Glomerular visceral epithelial cell (primary cell): ENCODE results near the gene P2RY8.
"Not testable (repeated sequence)": the region's sequence is repeated elsewhere in the genome, so short reads cannot be mapped to it uniquely, and the experiment has no call there.

Experiments used
- DNase-seq: peaks from one replicate; pipeline ENCODE4 v3.0.0-alpha.2; 2016; ENCODE audit errors: extremely low spot score

P2RY8 gene, protein sequence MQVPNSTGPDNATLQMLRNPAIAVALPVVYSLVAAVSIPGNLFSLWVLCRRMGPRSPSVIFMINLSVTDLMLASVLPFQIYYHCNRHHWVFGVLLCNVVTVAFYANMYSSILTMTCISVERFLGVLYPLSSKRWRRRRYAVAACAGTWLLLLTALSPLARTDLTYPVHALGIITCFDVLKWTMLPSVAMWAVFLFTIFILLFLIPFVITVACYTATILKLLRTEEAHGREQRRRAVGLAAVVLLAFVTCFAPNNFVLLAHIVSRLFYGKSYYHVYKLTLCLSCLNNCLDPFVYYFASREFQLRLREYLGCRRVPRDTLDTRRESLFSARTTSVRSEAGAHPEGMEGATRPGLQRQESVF

DNA sequence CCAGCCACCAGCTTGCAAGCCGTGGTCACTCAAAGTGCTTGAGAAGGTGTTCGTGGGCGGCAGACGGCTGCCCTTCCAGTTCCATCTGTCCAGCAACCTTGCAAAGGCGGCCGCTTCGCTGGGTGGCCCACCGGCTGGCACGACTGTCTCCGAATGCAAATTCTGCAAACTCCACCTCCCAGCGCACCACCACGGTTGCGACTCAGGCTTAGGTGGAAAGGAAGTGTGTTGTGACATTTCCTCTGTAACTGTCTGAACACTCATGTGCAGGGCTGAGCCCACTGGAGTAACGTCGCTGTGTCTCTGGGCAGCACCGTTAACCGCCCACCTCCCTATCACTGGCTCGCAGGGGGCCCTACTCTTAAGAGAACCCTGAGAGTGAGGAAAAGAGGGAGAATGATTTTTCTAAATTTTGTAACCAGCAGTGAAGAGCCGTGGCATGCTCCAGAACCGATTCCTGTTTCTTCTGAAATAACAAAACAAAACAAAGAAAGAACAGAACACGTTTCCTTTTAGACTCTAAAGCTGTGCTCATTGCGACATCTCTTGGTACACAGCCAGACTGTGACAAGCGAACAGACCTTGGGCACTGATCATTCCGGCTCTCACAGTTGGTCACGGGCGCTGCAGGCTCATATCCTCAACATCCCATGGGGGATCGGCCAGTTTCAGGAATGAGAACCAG, at the start of gene P2RY8:
Gene P2RY8, minus strand, starts transcription at position 155 of the 685 bp plus-strand sequence. CDS start 70,627 bp downstream, outside the sequence.
- DNase-seq, result no peak

GRCh38 chrX:1584237-1585011, 47.4 kb upstream of the P2RY8 start:
- no peak for DNase-seq

DNA sequence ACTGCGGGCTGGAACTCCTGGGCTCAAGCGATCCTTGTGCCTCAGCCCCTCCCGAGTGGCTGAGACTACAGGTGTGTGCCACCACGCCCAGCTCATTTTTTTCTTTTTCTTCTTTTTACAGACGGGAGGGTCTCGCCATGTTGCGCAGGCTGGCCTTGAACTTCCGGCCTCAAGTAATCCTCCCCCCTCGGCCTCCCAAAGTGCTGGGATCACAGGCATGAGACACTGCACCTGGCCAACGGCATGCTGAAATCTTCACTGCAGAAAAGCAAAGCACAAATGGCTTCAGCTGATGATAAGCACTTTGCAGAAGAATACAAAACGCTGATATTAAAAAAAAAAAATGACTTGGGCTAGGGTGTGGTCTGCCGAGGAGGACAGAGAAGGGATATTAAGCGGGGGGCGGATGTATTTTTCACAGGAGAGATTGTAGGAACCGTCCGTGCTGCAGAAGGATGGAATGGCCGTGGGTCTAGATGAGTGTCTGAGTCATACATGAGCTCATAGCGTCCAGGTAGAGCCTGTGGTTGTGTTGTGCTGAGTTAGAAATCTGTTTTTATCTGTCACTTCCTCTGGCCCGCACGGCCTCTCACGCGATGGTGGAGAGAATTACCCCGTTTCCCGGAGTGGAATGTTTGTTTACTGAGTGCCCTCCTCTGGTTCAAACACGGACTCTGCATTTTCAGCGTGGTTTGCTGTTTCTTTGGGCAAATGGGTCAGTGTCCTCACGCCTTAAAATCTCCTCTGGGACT, 45.9 kb upstream of the P2RY8 start:
- no peak for DNase-seq

- peak; percentile 69 for DNase-seq
Measured at GRCh38 chrX:1581132-1581531, 44.1 kb upstream of the P2RY8 start.

DNA sequence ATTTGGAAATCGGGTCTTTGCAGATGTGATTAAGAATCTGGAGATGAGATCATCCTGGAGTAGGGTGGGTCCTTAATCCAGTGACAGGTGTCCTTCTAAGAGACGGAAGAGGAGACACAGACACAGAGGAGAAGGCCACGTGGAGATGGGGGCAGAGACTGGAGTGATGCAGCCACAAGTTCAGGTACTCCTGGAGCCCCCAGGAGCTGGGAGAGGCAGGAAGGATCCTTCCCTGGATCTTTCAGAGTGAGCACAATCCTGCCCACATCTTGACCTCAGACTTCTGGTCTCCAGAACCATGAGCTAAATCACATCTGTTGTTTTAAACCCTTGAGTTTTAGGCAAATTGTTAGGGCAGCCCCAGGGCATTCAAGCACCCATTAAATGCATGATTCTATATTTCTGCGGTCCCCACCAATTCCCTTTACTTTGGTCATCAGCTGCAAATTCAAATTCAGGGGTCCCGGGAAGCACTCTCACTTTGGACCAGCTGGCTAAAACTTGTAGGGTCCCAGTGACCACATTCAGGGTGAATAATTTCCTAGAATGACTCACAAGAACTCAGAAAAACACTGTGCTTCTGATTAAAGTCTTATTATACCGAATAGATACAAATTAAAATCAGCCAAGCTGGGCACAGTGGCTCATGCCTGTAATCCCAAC, 41.7 kb upstream of the P2RY8 start:
- DNase-seq, result no peak

- no peak for DNase-seq
Measured at GRCh38 chrX:1577845-1578244, 40.9 kb upstream of the P2RY8 start.

- no peak for DNase-seq
Measured at GRCh38 chrX:1576201-1576992, 39.4 kb upstream of the P2RY8 start.

- DNase-seq, result not testable (repeated sequence)
Measured at GRCh38 chrX:1574181-1574580, 37.2 kb upstream of the P2RY8 start.

DNA sequence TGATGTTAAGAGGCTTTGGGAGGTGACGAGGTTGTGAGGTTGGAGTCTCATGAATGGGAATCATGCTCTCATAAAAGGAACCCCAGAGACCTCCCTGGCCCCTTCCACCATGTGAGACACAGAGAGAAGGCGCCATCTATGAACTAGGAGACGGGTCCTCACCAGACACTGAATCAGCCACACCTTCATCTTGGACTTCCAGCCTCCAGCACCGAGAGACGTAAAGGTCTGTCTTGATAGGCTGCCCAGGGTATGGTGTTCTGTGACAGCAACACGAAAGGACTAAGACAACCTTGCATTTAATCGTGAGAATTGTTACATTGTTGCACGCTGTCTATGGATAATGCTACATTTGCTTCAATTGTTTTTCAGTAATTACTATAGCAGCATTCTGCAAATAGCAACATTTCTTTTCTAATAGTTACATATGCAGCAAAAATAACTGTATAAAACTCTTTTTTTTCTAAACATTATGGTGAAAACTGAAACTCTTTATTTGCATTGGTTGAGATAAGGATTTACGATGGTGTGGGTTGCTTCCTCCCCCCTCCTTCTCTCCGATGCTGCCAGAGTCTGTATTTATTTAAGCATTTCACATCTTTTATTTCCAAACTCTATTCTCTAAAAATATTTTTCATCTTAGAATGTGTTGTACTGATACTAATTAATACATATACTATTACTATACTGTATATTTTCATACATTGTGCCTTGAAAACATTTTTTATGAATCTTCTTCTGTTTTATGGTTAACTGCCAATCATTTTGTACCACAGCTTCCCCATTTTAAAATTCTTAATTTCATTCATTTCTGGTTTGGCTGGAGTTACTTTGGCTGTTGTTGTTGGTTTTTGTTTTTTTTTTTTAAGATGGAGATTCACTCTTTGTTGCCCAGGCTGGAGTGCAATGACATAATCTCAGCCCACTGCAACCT, 28.0 kb upstream of the P2RY8 start:
- DNase-seq, result no peak

DNA sequence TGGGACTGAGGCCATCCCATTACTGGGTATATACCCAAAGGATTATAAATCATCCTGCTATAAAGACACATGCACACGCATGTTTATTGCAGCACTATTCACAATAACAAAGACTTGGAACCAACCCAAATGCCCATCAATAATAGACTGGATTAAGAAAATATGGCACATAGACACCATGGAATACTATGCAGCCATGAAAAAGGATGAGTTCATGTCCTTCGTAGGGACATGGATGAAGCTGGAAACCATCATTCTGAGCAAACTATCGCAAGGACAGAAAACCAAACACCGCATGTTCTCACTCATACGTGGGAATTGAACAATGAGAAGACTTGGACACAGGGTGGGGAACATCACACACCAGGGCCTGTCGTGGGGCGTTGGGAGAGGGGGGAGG, 27.1 kb upstream of the P2RY8 start:
- DNase-seq, result not testable (repeated sequence)

DNA sequence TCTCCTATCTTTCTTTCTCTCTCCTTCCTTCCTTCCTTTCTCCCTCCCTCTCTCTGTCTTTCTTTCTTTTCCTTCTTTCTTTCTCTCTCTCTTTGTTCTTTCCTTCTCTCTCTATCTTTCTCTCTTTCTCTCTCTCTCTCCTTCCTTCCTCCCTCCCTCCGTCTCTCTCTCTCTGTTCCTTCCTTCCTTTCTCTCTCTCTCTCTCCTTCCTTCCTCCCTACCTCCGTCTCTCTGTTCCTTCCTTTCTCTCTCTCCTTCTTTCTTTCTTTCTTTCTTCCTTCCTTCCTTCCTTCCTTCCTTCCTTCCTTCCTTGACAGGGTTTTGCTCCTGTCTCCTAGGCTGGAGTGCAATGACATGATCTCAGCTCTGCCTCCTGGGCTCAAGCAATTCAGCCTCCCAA, 24.2 kb upstream of the P2RY8 start:
- DNase-seq, result no peak

- no peak for DNase-seq
Measured at GRCh38 chrX:1558761-1559468, 21.9 kb upstream of the P2RY8 start.

GRCh38 chrX:1557442-1557841, 20.5 kb upstream of the P2RY8 start:
- not testable (repeated sequence) for DNase-seq

DNA sequence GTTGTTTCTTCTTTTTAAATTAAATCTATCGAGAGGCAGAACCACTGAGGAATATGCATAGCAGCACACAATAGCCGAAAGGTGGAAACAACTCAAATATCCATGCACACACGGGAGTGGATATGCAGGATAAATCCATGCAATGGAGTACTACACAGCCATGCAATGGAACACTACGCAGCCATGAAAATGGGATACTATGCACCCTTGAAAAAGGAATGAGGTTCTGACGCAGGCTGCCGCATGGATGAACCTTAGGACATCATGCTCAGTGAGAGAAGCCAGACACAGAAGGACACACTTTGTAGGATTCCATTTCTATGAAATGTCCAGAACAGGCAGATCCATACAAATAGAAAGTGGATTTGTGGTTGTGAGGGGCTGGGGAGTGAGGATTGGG, 18.4 kb upstream of the P2RY8 start:
- no peak for DNase-seq

- DNase-seq, result no peak
Measured at GRCh38 chrX:1554469-1555210, 17.7 kb upstream of the P2RY8 start.

DNA sequence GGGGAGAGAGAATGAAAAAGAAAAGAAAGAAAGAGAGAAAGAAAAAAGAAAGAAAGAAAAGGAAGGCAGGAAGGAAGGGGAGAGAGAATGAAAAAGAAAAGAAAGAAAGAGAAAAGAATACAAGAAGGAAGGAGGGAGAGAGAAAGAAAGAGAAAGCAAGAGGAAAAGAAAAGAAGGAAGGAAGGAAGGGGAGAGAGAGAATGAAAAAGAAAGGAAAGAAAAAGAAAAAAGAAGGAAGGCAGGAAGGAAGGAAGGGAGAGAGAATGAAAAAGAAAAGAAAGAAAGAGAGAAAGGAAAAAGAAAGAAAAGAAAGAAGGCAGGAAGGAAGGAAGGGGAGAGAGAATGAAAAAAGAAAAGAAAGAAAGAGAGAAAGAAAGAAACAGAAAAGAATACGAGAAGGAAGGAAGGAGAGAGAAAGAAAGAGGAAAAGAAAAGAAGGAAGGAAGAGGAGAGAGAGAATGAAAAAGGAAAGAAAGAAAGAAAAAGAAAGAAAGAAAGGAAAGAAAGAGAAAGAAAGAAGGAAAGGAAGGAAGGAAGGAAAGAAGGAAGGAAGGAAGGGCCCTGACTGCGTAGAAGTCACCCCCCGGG, 15.1 kb upstream of the P2RY8 start:
- DNase-seq, result no peak

- no peak for DNase-seq
Measured at GRCh38 chrX:1546691-1547251, 9.8 kb upstream of the P2RY8 start.
